ENCODE results near the gene IL17RD. TPM values are rescaled to one million over a fixed set of nuclear protein-coding genes. Genes with fewer than 3 reads are reported as not detected.

IL17RD gene
- total RNA-seq, 1 donor from 2014 or later: 2.9 TPM

DNA sequence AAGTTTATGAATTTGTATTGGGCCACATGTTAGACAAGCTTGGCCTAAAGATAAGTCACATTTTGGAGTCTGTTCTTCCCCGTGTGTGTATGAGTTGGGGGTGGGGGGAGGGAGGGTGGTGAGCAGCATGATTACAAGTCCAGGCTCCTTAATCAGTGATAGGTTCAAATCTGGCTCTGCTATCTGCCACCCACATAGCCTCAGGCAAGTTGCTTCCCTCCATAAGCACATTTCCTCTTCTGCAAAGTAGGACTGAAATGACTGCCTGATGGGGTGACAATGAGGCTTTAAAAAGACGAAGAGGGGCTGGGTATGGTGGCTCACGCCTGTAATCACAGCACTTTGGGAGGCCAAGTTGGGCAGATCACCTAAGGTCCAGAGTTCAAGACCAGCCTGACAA, 105.7 kb downstream of the IL17RD start:
- no peaks in the 10 kb centered on the region for H3K36me3 Mint-ChIP-seq (ENCODE audit: unreplicated experiment)
- no peaks in the 10 kb centered on the region for H3K27me3 Mint-ChIP-seq (ENCODE audit: unreplicated experiment)
- peaks cover 7% of the 10 kb centered on the region for H3K4me1 Mint-ChIP-seq (ENCODE audit: unreplicated experiment)
- H3K27ac Mint-ChIP-seq (ENCODE audit: unreplicated experiment): no peak overlapping the region
- TF ChIP-seq, protein P1, sequence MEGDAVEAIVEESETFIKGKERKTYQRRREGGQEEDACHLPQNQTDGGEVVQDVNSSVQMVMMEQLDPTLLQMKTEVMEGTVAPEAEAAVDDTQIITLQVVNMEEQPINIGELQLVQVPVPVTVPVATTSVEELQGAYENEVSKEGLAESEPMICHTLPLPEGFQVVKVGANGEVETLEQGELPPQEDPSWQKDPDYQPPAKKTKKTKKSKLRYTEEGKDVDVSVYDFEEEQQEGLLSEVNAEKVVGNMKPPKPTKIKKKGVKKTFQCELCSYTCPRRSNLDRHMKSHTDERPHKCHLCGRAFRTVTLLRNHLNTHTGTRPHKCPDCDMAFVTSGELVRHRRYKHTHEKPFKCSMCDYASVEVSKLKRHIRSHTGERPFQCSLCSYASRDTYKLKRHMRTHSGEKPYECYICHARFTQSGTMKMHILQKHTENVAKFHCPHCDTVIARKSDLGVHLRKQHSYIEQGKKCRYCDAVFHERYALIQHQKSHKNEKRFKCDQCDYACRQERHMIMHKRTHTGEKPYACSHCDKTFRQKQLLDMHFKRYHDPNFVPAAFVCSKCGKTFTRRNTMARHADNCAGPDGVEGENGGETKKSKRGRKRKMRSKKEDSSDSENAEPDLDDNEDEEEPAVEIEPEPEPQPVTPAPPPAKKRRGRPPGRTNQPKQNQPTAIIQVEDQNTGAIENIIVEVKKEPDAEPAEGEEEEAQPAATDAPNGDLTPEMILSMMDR (IDR thresholded peaks at IDR 0.05): no peak
- no peak overlapping the region for H3K4me3 Mint-ChIP-seq (ENCODE audit: unreplicated experiment)
- no peak for DNase-seq (ENCODE audit: extremely low spot score, unreplicated experiment)
- no peaks in the 10 kb centered on the region for H3K9me3 Mint-ChIP-seq (ENCODE audit: unreplicated experiment)

DNA sequence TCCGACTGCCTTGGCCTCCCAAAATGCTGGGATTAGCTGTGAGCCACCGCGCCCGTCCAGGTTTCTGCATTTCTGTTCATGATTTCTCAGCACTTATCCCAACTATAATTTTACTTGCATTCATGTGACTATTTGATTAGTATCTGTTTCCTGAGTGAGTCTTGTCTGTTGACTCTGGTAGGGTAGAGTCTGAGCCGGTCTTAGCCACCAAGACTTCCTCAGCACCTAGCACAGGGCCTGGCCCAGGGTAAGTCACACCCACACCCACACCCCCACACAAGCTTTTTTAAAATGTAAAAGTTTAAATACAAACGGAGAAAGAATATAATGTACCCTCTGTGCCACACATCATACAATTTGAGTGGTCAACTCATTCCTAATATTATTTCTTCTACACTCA, 107.8 kb downstream of the IL17RD start:
- no peaks in the 10 kb centered on the region for H3K36me3 Mint-ChIP-seq (ENCODE audit: unreplicated experiment)
- DNase-seq (ENCODE audit: extremely low spot score, unreplicated experiment): no peak
- H3K9me3 Mint-ChIP-seq (ENCODE audit: unreplicated experiment): no peaks in the 10 kb centered on the region
- no peak overlapping the region for H3K4me3 Mint-ChIP-seq (ENCODE audit: unreplicated experiment)
- peaks cover 7% of the 10 kb centered on the region for H3K4me1 Mint-ChIP-seq (ENCODE audit: unreplicated experiment)
- H3K27ac Mint-ChIP-seq (ENCODE audit: unreplicated experiment): no peak overlapping the region
- TF ChIP-seq, protein P1 (IDR thresholded peaks at IDR 0.05): no peak
- H3K27me3 Mint-ChIP-seq (ENCODE audit: unreplicated experiment): peaks cover 3% of the 10 kb centered on the region

DNA sequence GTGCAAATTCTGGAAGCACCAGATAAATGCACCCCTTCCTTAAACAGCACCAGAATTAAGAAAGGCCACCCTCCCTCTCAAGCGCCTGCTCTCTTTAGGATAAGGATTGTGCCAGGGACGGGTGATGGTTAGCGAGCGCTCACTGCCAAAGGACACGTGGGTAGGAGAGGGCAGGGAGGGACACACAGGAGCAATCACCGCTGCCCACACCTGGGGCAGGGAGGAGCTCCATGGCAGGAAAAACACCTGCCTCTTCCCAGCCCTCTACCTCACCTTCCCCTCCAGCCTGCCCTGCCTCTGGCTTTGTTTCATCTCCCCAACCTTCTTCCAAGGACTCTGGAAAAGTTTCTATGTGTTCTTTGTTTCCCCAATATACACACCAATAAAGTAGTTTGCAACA, 112.0 kb downstream of the IL17RD start:
- Mint-ChIP-seq H3K4me1 (ENCODE audit: unreplicated experiment) (no peaks in the 10 kb centered on the region), H3K27me3 (ENCODE audit: unreplicated experiment) (peaks cover 3% of the 10 kb centered on the region), H3K4me3 (ENCODE audit: unreplicated experiment) (no peak overlapping the region), H3K36me3 (ENCODE audit: unreplicated experiment) (no peaks in the 10 kb centered on the region), H3K9me3 (ENCODE audit: unreplicated experiment) (no peaks in the 10 kb centered on the region), H3K27ac (ENCODE audit: unreplicated experiment) (no peak overlapping the region)
- TF ChIP-seq, protein P1 (IDR thresholded peaks at IDR 0.05): no peak
- no peak for DNase-seq (ENCODE audit: extremely low spot score, unreplicated experiment)

DNA sequence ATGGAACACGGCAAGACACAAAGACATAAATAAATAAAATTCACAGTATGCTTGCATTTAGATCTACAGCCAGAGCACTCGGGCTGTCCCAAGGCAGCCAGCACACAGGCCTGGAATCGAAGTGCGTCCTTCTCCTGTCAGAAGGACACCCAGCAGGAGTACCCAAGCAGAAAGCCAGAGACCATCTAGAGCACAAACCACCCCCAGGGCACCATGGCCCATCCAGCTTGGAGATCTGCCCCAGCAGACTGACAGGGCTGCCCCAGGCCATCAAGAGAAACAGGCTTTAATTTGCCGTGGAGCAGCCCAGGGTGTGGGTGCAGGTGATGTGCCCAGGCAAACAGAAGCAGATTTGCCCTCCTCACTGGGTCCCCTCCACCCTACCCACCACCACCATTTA, 112.5 kb downstream of the IL17RD start:
- no peak overlapping the region for H3K27ac Mint-ChIP-seq (ENCODE audit: unreplicated experiment)

DNA sequence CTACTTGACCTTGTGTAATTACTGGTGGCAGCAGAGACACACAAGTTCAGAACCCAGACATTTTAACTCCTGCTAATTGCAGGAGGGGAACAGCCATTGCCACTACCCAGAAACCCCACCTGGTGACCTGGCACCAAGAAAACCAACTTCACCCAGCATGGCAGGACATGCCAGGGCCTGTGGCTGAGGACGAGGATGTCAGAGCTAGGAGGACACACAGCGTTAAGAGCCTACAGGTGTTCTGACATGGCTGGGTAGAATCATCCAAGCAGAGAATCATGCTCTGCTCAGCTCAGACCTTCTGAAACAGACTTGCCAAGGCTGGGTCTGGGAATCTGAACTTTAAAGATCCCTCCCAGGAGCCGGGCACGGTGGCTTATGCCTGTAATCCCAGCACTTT, 116.4 kb downstream of the IL17RD start:
- no peak overlapping the region for H3K4me3 Mint-ChIP-seq (ENCODE audit: unreplicated experiment)
- H3K27me3 Mint-ChIP-seq (ENCODE audit: unreplicated experiment): peaks cover 3% of the 10 kb centered on the region
- no peak overlapping the region for H3K27ac Mint-ChIP-seq (ENCODE audit: unreplicated experiment)
- H3K9me3 Mint-ChIP-seq (ENCODE audit: unreplicated experiment): no peaks in the 10 kb centered on the region
- H3K4me1 Mint-ChIP-seq (ENCODE audit: unreplicated experiment): no peaks in the 10 kb centered on the region
- H3K36me3 Mint-ChIP-seq (ENCODE audit: unreplicated experiment): no peaks in the 10 kb centered on the region
- TF ChIP-seq, protein P1 (IDR thresholded peaks at IDR 0.05): no peak
- no peak for DNase-seq (ENCODE audit: extremely low spot score, unreplicated experiment)

More for the DNA sequence above, 112.5 kb downstream of the IL17RD start:
- no peaks in the 10 kb centered on the region for H3K9me3 Mint-ChIP-seq (ENCODE audit: unreplicated experiment)
- H3K4me1 Mint-ChIP-seq (ENCODE audit: unreplicated experiment): no peaks in the 10 kb centered on the region
- H3K36me3 Mint-ChIP-seq (ENCODE audit: unreplicated experiment): no peaks in the 10 kb centered on the region
- H3K4me3 Mint-ChIP-seq (ENCODE audit: unreplicated experiment): no peak overlapping the region
- H3K27me3 Mint-ChIP-seq (ENCODE audit: unreplicated experiment): peaks cover 3% of the 10 kb centered on the region
- TF ChIP-seq, protein P1 (IDR thresholded peaks at IDR 0.05): no peak
- DNase-seq (ENCODE audit: extremely low spot score, unreplicated experiment): no peak

All from osteocyte (in vitro differentiated cells).